Measurements from ENCODE around the gene DTX2.
"Not testable (repeated sequence)": the region's sequence is repeated elsewhere in the genome, so short reads cannot be mapped to it uniquely, and the experiment has no call there.

The DTX2 gene

DNA sequence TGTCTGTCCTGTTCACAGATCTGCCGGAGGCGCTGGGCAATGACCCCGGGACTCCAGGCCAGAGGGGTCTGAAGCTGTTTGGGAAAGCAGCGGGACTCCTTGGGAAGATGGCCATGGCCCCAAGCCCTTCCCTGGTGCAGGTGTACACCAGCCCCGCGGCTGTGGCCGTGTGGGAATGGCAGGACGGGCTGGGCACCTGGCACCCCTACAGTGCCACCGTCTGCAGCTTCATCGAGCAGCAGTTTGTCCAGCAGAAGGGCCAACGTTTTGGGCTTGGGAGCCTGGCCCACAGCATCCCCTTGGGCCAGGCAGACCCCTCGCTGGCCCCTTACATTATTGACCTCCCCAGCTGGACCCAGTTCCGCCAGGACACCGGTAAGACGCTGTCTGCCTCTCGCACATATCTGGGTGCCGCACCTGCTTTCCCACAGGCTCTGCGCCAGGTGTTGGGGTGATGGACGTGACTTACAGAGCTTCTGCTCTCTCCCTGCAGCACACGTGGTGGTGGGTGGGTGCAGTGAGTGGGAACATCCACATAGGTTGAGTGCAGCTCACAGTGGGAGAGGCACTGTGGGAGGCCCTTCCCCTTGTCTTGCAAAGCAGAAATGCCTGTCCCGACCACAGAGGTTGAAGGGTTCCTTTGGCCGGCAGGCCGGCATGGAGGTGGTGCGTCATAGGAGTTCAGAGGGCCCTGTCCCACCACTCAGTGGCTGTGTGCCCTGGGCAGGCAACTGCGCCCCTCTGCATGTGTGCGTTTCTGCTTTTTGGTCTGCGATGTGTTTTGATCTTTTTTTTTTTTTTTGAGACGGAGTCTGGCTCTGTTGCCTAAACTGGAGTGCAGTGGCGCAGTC lies 19.1 kb downstream of the DTX2 start:
- not testable (repeated sequence) for H3K9me3 ChIP-seq (ENCODE audit: control insufficient read depth, low read depth, low read length); H3K4me3 ChIP-seq (ENCODE audit: low read length); H3K36me3 ChIP-seq (ENCODE audit: control insufficient read depth, low read depth, low read length); H3K27me3 ChIP-seq (ENCODE audit: control insufficient read depth, insufficient read depth, low read length); H3K9ac ChIP-seq (ENCODE audit: low read length); H3K27ac ChIP-seq (ENCODE audit: low read length); H3K4me1 ChIP-seq (ENCODE audit: control insufficient read depth, low read depth, low read length)

DNA sequence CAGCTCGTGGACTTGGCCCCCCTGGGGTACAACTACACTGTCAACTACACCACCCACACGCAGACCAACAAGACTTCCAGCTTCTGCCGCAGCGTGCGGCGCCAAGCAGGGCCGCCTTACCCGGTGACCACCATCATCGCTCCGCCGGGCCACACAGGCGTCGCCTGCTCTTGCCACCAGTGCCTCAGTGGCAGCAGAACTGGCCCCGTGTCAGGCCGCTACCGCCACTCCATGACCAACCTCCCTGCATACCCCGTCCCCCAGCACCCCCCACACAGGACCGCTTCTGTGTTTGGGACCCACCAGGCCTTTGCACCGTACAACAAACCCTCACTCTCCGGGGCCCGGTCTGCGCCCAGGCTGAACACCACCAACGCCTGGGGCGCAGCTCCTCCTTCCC lies 21.2 kb downstream of the DTX2 start:
- H3K27ac ChIP-seq (ENCODE audit: low read length); H3K27me3 ChIP-seq (ENCODE audit: control insufficient read depth, insufficient read depth, low read length); H3K9me3 ChIP-seq (ENCODE audit: control insufficient read depth, low read depth, low read length); H3K36me3 ChIP-seq (ENCODE audit: control insufficient read depth, low read depth, low read length); H3K9ac ChIP-seq (ENCODE audit: low read length); H3K4me3 ChIP-seq (ENCODE audit: low read length); H3K4me1 ChIP-seq (ENCODE audit: control insufficient read depth, low read depth, low read length): not testable (repeated sequence)

DNA sequence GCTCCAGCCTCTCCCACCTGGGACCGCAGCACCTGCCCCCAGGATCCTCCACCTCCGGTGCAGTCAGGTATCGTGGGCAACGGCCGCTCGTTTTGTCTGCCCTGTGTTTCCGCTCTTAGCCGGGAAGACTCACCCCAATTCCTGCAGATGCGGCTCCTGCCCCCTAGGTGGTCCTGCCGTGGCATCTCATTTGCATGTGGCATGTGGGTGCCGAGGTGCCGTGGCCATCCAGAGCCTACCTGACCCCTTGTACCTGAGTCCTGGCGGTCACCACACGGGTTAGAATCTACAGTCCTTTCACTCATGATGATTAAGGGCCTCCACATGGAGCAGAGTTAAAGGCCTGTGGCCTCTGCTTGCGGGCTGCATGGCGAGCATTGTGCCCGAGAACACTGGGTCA lies 21.6 kb downstream of the DTX2 start:
- H3K27ac ChIP-seq (ENCODE audit: low read length) = not testable (repeated sequence)

DNA sequence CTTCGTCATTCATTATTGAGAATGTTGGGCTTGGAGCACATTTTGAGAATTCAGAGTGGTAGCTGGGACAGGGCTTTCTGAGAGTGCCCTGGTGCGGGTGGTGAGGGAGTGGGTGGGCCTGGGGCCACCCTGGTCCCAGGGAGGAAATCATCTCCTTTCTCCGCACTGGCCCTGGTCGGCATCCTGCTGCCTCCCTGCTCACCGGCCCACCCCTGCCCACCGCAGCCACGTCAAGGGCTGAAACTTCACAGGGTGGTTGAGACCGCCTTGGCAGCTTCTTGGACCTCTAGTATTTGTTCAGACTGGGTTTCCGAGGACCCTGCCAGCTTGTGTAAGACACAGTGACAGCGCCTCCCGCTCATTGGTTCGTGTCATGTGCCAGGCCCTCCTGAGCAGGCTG lies 22.9 kb downstream of the DTX2 start:
- not testable (repeated sequence) for H3K27me3 ChIP-seq (ENCODE audit: control insufficient read depth, insufficient read depth, low read length); H3K27ac ChIP-seq (ENCODE audit: low read length); H3K9ac ChIP-seq (ENCODE audit: low read length); H3K4me3 ChIP-seq (ENCODE audit: low read length); H3K36me3 ChIP-seq (ENCODE audit: control insufficient read depth, low read depth, low read length); H3K4me1 ChIP-seq (ENCODE audit: control insufficient read depth, low read depth, low read length); H3K9me3 ChIP-seq (ENCODE audit: control insufficient read depth, low read depth, low read length)

More for the DNA sequence above, 21.6 kb downstream of the DTX2 start:
- not testable (repeated sequence) for H3K36me3 ChIP-seq (ENCODE audit: control insufficient read depth, low read depth, low read length); H3K4me3 ChIP-seq (ENCODE audit: low read length); H3K9me3 ChIP-seq (ENCODE audit: control insufficient read depth, low read depth, low read length); H3K27me3 ChIP-seq (ENCODE audit: control insufficient read depth, insufficient read depth, low read length); H3K4me1 ChIP-seq (ENCODE audit: control insufficient read depth, low read depth, low read length); H3K9ac ChIP-seq (ENCODE audit: low read length)

DNA sequence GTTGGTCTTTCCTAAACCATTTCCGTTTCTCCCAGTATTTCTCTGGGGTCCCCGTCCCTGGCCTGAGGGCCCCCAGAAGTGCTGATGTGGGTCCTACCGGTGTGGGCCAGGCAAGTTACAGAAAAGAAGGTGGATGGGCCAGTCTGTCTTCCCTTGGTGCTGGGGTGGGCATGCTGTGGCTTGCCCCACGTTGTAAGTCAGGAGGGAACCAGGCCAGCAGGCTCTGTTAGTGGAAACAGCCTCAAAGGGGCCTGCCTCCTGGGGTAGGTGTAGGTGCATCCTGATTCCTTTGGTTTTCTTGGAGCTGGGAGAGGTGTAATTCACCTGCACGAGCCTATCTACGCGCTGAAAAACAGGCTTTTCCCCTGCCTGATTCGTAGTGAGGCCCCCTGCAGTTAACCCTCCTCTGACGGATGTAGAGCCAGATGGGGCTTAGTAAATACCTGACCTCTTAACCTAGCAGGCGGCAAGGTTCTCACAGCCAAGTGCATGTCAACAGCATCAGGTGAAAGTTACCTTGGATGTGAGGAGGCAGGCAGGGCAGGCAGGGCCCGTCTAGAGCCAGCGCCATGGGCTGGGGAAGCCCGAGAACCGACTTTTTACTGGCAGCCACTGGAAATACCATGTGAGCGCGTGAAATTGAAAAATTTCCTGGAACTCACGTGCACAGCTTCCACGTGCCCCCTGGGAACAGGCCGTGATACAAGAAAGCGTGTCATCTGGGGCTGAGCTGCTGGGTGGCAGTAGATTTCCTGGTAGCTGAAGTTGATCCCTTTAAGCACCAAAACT lies 24.5 kb downstream of the DTX2 start:
- not testable (repeated sequence) for H3K9me3 ChIP-seq (ENCODE audit: control insufficient read depth, low read depth, low read length); H3K9ac ChIP-seq (ENCODE audit: low read length); H3K4me1 ChIP-seq (ENCODE audit: control insufficient read depth, low read depth, low read length); H3K27ac ChIP-seq (ENCODE audit: low read length); H3K27me3 ChIP-seq (ENCODE audit: control insufficient read depth, insufficient read depth, low read length); H3K36me3 ChIP-seq (ENCODE audit: control insufficient read depth, low read depth, low read length); H3K4me3 ChIP-seq (ENCODE audit: low read length)

DNA sequence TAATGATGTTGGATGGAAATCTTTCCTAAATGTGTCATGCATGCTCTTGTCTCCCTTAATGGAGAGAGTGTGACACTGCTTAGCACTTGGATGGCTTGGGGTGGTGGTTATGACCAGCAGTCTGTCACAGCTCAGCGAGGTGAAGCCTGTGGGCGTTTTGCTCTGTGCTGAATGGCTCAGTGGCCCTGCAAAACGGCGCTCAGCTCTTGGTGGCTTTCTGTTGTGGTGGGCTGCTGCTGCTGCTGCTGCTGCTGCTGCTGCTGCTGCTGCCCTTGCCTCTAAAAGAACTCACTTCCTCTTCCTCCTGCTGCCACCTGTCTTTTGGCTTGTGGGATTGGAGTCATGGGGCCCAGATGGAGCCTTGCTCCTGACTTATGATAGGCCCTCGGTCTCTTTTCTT lies 25.1 kb downstream of the DTX2 start:
- not testable (repeated sequence) for H3K27ac ChIP-seq (ENCODE audit: low read length); H3K27me3 ChIP-seq (ENCODE audit: control insufficient read depth, insufficient read depth, low read length); H3K9me3 ChIP-seq (ENCODE audit: control insufficient read depth, low read depth, low read length); H3K4me3 ChIP-seq (ENCODE audit: low read length); H3K9ac ChIP-seq (ENCODE audit: low read length); H3K4me1 ChIP-seq (ENCODE audit: control insufficient read depth, low read depth, low read length); H3K36me3 ChIP-seq (ENCODE audit: control insufficient read depth, low read depth, low read length)

DNA sequence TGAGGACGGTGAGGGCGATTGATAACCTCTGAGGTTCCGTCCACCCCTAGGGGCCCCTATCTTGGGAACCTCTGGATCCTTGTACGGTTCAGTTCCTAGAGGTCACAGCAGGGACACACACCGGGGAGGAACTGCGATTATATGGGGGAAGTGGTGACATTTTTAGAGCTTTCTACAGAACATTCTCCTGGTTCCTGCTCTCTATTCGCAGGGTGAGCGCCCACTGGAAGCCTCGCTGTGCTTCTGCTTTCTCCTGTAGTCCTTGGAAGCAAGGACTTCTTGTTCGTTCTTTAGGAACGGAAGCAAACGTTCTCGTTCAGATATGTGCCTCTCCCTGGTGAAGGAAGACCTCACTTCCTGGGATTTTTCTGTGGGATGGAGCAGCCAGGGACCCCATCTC lies 26.5 kb downstream of the DTX2 start:
- not testable (repeated sequence) for H3K9ac ChIP-seq (ENCODE audit: low read length)

DNA sequence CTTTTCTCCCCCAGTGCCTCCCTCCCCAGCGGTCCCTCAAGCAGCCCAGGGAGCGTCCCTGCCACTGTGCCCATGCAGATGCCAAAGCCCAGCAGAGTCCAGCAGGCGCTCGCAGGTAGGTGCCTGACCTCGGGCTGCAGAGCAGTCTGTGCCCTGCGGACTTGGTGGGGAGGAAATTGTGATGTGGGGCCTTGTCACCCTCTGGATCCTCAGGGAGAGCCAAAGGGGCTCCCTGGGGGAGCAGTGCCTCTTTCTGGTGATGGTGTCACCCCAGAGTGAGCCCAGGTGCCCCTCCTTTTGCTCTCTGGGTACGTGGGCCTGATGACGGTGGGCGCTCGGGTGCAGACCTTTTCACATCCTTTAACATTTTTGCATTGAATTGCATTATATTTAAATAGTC lies 30.6 kb downstream of the DTX2 start:
- H3K4me1 ChIP-seq (ENCODE audit: control insufficient read depth, low read depth, low read length); H3K27ac ChIP-seq (ENCODE audit: low read length): not testable (repeated sequence)

More for the DNA sequence above, 26.5 kb downstream of the DTX2 start:
- H3K27ac ChIP-seq (ENCODE audit: low read length); H3K27me3 ChIP-seq (ENCODE audit: control insufficient read depth, insufficient read depth, low read length); H3K4me1 ChIP-seq (ENCODE audit: control insufficient read depth, low read depth, low read length); H3K9me3 ChIP-seq (ENCODE audit: control insufficient read depth, low read depth, low read length); H3K4me3 ChIP-seq (ENCODE audit: low read length); H3K36me3 ChIP-seq (ENCODE audit: control insufficient read depth, low read depth, low read length): not testable (repeated sequence)

DNA sequence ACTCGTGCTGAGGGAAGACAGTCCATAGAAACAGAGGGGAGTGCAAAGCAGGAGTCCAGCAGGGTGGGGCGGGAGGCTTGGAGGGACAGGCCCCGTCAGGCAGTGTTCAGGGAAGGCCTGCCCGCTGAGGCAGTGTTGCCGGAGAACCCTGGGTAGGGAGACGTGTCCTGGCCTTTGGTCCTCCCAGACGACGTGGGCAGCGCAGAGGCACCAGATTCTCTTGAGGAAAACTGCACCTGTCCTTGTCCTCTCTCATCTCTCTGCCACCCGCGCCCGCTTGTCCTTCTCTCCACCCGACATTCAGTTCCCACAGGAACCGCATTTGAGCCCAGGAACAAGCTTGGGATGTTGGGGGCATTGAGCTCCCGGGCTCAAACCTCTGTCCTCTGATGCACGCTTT lies 34.2 kb downstream of the DTX2 start:
- not testable (repeated sequence) for H3K4me1 ChIP-seq (ENCODE audit: control insufficient read depth, low read depth, low read length); H3K9ac ChIP-seq (ENCODE audit: low read length); H3K27ac ChIP-seq (ENCODE audit: low read length)

More for the DNA sequence above, 30.6 kb downstream of the DTX2 start:
- H3K4me3 ChIP-seq (ENCODE audit: low read length); H3K9me3 ChIP-seq (ENCODE audit: control insufficient read depth, low read depth, low read length); H3K9ac ChIP-seq (ENCODE audit: low read length); H3K36me3 ChIP-seq (ENCODE audit: control insufficient read depth, low read depth, low read length); H3K27me3 ChIP-seq (ENCODE audit: control insufficient read depth, insufficient read depth, low read length): not testable (repeated sequence)

DNA sequence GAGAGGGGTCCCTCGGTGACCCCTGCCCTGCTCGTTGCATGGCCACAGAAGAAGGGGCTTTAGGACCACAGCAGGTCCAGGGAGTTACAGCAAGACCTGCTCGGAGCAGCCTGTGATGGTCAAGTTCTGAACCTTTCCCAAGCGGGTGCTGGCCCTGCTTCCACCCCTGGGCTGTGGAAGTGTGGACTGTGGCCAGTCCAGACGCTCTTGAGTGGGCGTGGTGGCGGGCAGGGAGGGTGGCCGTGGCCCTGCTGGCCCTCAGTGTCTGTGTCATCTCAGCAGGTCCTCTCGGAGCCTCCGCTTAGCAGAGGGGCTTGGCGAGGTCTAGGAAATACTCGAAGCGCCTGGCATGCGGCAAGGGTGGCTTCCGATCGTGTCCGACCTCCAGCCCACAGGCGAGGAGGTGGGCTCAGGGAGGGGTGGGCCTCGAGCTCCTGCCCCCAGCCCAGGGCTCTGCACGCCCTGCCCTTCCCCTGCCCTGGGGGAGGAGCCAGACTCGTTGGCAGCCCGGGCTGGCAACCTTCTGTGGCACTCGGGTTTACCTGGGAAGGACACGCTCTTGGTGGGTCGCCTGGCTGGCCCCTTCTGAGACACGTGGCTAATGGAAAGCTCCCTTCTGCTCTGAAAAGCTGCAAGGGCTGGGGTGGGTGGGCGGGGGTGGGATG lies 36.5 kb downstream of the DTX2 start:
- H3K9ac ChIP-seq (ENCODE audit: low read length); H3K4me3 ChIP-seq (ENCODE audit: low read length); H3K27me3 ChIP-seq (ENCODE audit: control insufficient read depth, insufficient read depth, low read length); H3K9me3 ChIP-seq (ENCODE audit: control insufficient read depth, low read depth, low read length); H3K36me3 ChIP-seq (ENCODE audit: control insufficient read depth, low read depth, low read length); H3K27ac ChIP-seq (ENCODE audit: low read length); H3K4me1 ChIP-seq (ENCODE audit: control insufficient read depth, low read depth, low read length): not testable (repeated sequence)

More for the DNA sequence above, 34.2 kb downstream of the DTX2 start:
- not testable (repeated sequence) for H3K9me3 ChIP-seq (ENCODE audit: control insufficient read depth, low read depth, low read length); H3K4me3 ChIP-seq (ENCODE audit: low read length); H3K27me3 ChIP-seq (ENCODE audit: control insufficient read depth, insufficient read depth, low read length); H3K36me3 ChIP-seq (ENCODE audit: control insufficient read depth, low read depth, low read length)

DNA sequence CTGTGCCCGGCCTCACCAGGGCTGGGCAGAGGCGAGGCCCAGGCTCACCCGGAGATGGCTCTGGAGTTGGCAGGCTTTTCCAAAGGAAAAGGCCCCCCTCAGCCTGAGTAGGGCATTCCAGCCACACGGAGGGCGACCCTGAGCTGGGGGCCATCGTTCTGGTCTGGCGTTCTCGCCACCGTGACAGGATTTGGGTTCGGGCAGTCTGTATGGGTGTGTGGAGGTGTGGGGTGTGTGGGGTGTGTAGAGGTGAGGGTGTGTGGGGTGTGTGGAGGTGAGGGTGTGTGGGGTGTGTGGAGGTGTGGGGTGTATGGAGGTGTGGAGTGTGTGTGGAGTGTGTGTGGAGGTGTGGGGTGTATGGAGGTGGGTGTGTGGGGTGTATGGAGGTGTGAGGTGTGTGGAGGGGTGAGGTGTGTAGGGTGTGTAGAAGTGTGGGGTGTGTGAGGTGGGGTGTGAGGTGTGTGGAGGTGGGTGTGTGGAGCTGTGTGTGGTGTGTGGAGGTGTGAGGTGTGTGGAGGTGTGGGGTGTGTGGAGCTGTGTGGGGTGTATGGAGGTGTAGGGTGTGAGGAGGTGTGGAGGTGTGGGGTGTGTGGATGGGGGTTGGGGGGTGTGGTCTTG lies 37.2 kb downstream of the DTX2 start:
- not testable (repeated sequence) for H3K36me3 ChIP-seq (ENCODE audit: control insufficient read depth, low read depth, low read length); H3K27ac ChIP-seq (ENCODE audit: low read length); H3K4me1 ChIP-seq (ENCODE audit: control insufficient read depth, low read depth, low read length); H3K9me3 ChIP-seq (ENCODE audit: control insufficient read depth, low read depth, low read length); H3K9ac ChIP-seq (ENCODE audit: low read length); H3K4me3 ChIP-seq (ENCODE audit: low read length); H3K27me3 ChIP-seq (ENCODE audit: control insufficient read depth, insufficient read depth, low read length)

Data from iPS-18a (cell line).